Measurements from ENCODE around the gene HGS. TPM values are rescaled to one million over a fixed set of nuclear protein-coding genes. Genes with fewer than 3 reads are reported as not detected.

The HGS gene
- total RNA-seq, 2 donors from 2014 or later = 102 to 167 TPM

- DNase-seq (ENCODE audit: low spot score) = no peak
- Histone ChIP-seq H3K27ac (no peak overlapping the region), H3K9me3 (no peaks in the 10 kb centered on the region), H3K36me3 (no peaks in the 10 kb centered on the region), H3K27me3 (replicated peaks; ENCODE audit: insufficient read depth) (no peaks in the 10 kb centered on the region), H3K4me3 (no peak overlapping the region), H3K4me1 (replicated peaks) (no peaks in the 10 kb centered on the region)
- intact Hi-C loops (cut with DNase I) = no loop called here
- WGBS = 81% methylated on average over 18 of the region's 18 CpGs
- TF ChIP-seq CTCF (IDR thresholded peaks at IDR 0.05) = no peak
- no peak for TF ChIP-seq POLR2AphosphoS5 (IDR thresholded peaks at IDR 0.05)
- TF ChIP-seq POLR2A (IDR thresholded peaks at IDR 0.05) = no peak
Observed at GRCh38 chr17:81655378-81656117, 28.3 kb upstream of the HGS start.

GRCh38 chr17:81656118-81656743, 27.6 kb upstream of the HGS start, which contains the start of gene PDE6G:
Gene PDE6G (minus strand): TSS chr17:81656542. CDS start chr17:81653305, 3,237 bp downstream.
- no peak for DNase-seq (ENCODE audit: low spot score)
- no peaks in the 10 kb centered on the region for H3K9me3 ChIP-seq
- H3K4me1 ChIP-seq (replicated peaks) = no peaks in the 10 kb centered on the region
- no peak for TF ChIP-seq CTCF (IDR thresholded peaks at IDR 0.05)
- TF ChIP-seq POLR2AphosphoS5 (IDR thresholded peaks at IDR 0.05) = no peak
- no peak for TF ChIP-seq POLR2A (IDR thresholded peaks at IDR 0.05)
- no peak within 1 kb of the TSS for H3K4me3 ChIP-seq
- H3K27ac ChIP-seq = no peak within 1 kb of the TSS
- intact Hi-C loops (cut with DNase I) = no loop called here
- no peaks in the 10 kb centered on the region for H3K27me3 ChIP-seq (replicated peaks; ENCODE audit: insufficient read depth)
- H3K36me3 ChIP-seq = no peaks in the 10 kb centered on the region
- WGBS = 80% methylated on average over 15 of the region's 15 CpGs

GRCh38 chr17:81656835-81657234, 27.0 kb upstream of the HGS start:
- Histone ChIP-seq H3K9me3 (no peaks in the 10 kb centered on the region), H3K36me3 (no peaks in the 10 kb centered on the region), H3K4me1 (replicated peaks) (no peaks in the 10 kb centered on the region), H3K27ac (no peak overlapping the region), H3K27me3 (replicated peaks; ENCODE audit: insufficient read depth) (no peaks in the 10 kb centered on the region), H3K4me3 (no peak overlapping the region)
- intact Hi-C loops (cut with DNase I) = no loop called here
- 63% methylated on average over 4 of the region's 4 CpGs for WGBS
- no peak for DNase-seq (ENCODE audit: low spot score)
- TF ChIP-seq CTCF (IDR thresholded peaks at IDR 0.05) (no peak), POLR2A (IDR thresholded peaks at IDR 0.05) (no peak), POLR2AphosphoS5 (IDR thresholded peaks at IDR 0.05) (no peak)

DNA sequence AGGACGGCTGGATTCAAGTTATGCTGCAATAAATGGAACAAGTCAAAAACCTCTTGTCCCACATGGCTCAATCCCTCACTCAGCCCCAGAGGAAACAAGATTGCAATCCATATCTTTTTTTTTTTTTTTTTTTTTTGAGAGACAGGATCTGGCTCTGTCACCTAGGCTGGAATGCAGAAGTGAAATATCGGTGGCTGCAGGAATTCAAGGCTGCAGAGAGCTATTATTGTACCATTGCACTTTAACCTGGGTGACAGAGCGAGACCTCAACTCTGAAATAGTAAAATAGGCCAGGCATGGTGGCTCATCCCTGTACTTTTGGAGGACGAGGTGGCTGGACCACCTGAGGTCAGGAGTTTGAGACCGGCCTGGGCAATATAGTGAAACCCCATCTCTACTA, 24.8 kb upstream of the HGS start:
- no peak overlapping the region for H3K4me3 ChIP-seq
- TF ChIP-seq POLR2A (IDR thresholded peaks at IDR 0.05) = no peak
- TF ChIP-seq POLR2AphosphoS5 (IDR thresholded peaks at IDR 0.05) = no peak
- no peak for TF ChIP-seq CTCF (IDR thresholded peaks at IDR 0.05)
- H3K27me3 ChIP-seq (replicated peaks; ENCODE audit: insufficient read depth) = no peaks in the 10 kb centered on the region
- no peaks in the 10 kb centered on the region for H3K36me3 ChIP-seq
- no peaks in the 10 kb centered on the region for H3K4me1 ChIP-seq (replicated peaks)
- intact Hi-C loops (cut with DNase I) = no loop called here
- H3K9me3 ChIP-seq = no peaks in the 10 kb centered on the region
- 77% methylated on average over 5 of the region's 5 CpGs for WGBS
- H3K27ac ChIP-seq = peak overlapping the region; percentile 86 to 90
- no peak for DNase-seq (ENCODE audit: low spot score)

DNA sequence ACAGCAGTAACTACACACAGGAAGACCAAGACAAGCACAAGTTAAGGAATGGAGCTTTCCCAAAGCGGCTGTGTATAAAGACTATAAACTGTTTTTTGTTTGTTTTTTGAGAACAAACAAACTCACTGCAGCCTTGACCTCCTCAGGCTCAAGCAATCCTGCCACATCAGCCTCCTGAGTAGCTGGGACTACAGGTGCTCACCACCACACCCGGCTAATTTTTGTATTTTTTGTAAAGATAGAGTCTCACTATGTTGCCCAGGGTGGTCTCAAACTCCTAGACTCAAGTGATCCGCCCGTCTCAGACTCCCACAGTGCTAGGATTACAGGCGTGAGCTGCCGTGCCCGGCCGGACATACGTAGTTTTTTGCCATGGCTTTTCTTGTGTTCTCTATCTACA, 23.4 kb upstream of the HGS start:
- H3K27ac ChIP-seq = peak overlapping the region; percentile 86 to 90
- DNase-seq (ENCODE audit: low spot score) = no peak
- WGBS = 86% methylated on average over 9 of the region's 9 CpGs
- intact Hi-C loops (cut with DNase I) = no loop called here
- H3K4me3 ChIP-seq = no peak overlapping the region
- H3K27me3 ChIP-seq (replicated peaks; ENCODE audit: insufficient read depth) = no peaks in the 10 kb centered on the region
- H3K4me1 ChIP-seq (replicated peaks) = peaks cover 4% of the 10 kb centered on the region
- no peaks in the 10 kb centered on the region for H3K36me3 ChIP-seq
- TF ChIP-seq POLR2AphosphoS5 (IDR thresholded peaks at IDR 0.05) (no peak), POLR2A (IDR thresholded peaks at IDR 0.05) (no peak), CTCF (IDR thresholded peaks at IDR 0.05) (no peak)
- H3K9me3 ChIP-seq = no peaks in the 10 kb centered on the region

All from prostate gland (tissue), 2 donors.